HG02938 (cell line): ENCODE data around the gene OR52E6.

Source experiments
- ATAC-seq: cut with Tn5 transposase; IDR thresholded peaks from one replicate; pipeline ENCODE4 v1.9.1; 2021; ENCODE audit warnings: mild to moderate bottlenecking, moderate library complexity; ENCODE audit not compliant: unreplicated experiment

OR52E6 gene

DNA sequence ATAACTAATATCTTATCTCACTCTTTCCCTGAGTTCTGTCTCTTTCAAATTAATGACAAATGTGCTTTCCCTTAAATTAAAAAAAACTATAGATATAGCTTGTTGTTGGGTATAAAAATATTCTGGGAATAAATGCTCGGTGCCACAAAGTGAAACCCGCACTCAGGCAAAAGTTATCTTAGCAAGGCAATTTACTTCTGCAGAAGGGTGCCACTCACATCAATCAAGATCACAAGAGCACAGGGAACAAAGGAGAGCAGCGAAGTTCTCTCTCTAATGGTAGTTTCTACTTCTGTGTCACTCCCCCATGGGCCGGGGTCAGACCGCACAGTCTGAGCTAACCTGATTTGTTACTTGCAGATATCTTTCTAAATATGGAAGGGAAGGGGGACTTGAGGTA, 37.7 kb downstream of the OR52E6 start:
- no peak for ATAC-seq

DNA sequence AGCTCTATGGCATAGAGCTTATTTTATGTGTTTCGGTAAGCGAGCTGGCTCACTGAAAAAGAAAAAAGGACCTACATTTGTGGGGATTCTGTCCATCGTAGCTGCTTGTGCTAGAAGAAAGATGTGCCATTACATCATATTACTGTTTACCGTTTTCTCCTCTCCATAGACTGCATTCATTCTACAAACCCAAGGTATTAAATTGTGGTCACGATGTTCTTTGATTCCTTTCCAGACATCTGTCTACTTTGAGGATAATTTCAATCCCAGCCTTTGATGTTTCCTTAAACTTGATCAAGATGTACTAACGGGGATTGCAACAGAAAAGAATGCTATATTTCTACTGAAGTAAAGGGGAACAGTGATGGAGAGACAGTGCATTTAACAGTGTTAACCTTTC, 45.2 kb downstream of the OR52E6 start:
- ATAC-seq: no peak

- no peak for ATAC-seq
Measured at GRCh38 chr11:5791165-5791564, 50.5 kb downstream of the OR52E6 start, which contains the start of gene OR52N1. TSS of gene OR52N1 (minus strand) at chr11:5791265. CDS start at chr11:5788816, 2,449 bp downstream.
